LoVo (cell line): ENCODE results near the gene RAPGEF6.
"Not testable (repeated sequence)": the region's sequence is repeated elsewhere in the genome, so short reads cannot be mapped to it uniquely, and the experiment has no call there.

ENCODE experiments used
- DNase-seq: peaks from one replicate; pipeline ENCODE4 v3.0.0-alpha.2; 2016; ENCODE audit warnings: low spot score

The RAPGEF6 gene

GRCh38 chr5:131641494-131641893 lies 6.5 kb upstream of the RAPGEF6 start:
- no peak for DNase-seq

- no peak for DNase-seq
These were observed 5.2 kb upstream of the RAPGEF6 start for GRCh38 chr5:131640043-131640856.

GRCh38 chr5:131639148-131639547 lies 4.1 kb upstream of the RAPGEF6 start:
- DNase-seq, result no peak

GRCh38 chr5:131637694-131638093 lies 2.7 kb upstream of the RAPGEF6 start:
- no peak for DNase-seq

GRCh38 chr5:131635684-131636572 lies 899 bp upstream of the RAPGEF6 start:
- peak; percentile 30 for DNase-seq

- DNase-seq, result peak; percentile 63
These were observed 398 bp downstream of the RAPGEF6 start for GRCh38 chr5:131634666-131634995.

GRCh38 chr5:131634238-131634637 lies 791 bp downstream of the RAPGEF6 start:
- no peak for DNase-seq

- no peak for DNase-seq
These were observed 1.2 kb downstream of the RAPGEF6 start for GRCh38 chr5:131633830-131634229.

GRCh38 chr5:131630963-131631350 lies 4.1 kb downstream of the RAPGEF6 start:
- no peak for DNase-seq

GRCh38 chr5:131630208-131630962 lies 4.6 kb downstream of the RAPGEF6 start:
- DNase-seq, result no peak

- no peak for DNase-seq
These were observed 6.0 kb downstream of the RAPGEF6 start for GRCh38 chr5:131628990-131629389.

- no peak for DNase-seq
These were observed 7.7 kb downstream of the RAPGEF6 start for GRCh38 chr5:131627207-131627865.

GRCh38 chr5:131622633-131623032 lies 12.4 kb downstream of the RAPGEF6 start:
- DNase-seq, result no peak

GRCh38 chr5:131621164-131621563 lies 13.9 kb downstream of the RAPGEF6 start:
- DNase-seq, result not testable (repeated sequence)

- DNase-seq, result no peak
These were observed 15.9 kb downstream of the RAPGEF6 start for GRCh38 chr5:131619102-131619501.

- DNase-seq, result no peak
These were observed 17.7 kb downstream of the RAPGEF6 start for GRCh38 chr5:131617140-131617822.

- DNase-seq, result no peak
These were observed 19.1 kb downstream of the RAPGEF6 start for GRCh38 chr5:131615957-131616356.

GRCh38 chr5:131613423-131613822 lies 21.6 kb downstream of the RAPGEF6 start:
- no peak for DNase-seq

- no peak for DNase-seq
These were observed 24.0 kb downstream of the RAPGEF6 start for GRCh38 chr5:131611064-131611381.

GRCh38 chr5:131610198-131611063 lies 24.6 kb downstream of the RAPGEF6 start:
- peak; percentile 35 for DNase-seq

GRCh38 chr5:131609774-131610173 lies 25.3 kb downstream of the RAPGEF6 start:
- no peak for DNase-seq
